Epithelial cell of esophagus (primary cell): ENCODE data around the gene SMARCA1.

Experiments
- DNase-seq: peaks from one replicate; pipeline ENCODE4 v3.0.0; 2010; ENCODE audit warnings: low read depth
- H3K4me3 ChIP-seq: 2 replicates; pipeline ENCODE4 v1.5.1; 2011; ENCODE audit warnings: mild to moderate bottlenecking, low read length, control low read depth
- TF ChIP-seq, protein P1 (sequence below): IDR thresholded peaks from 2 replicates; pipeline ENCODE4 v1.5.1; 2011; ENCODE audit warnings: low read depth, mild to moderate bottlenecking, low read length, control low read depth, inconsistent platforms; ENCODE audit not compliant: insufficient read depth; ENCODE audit errors: missing control alignments

SMARCA1 gene

DNA sequence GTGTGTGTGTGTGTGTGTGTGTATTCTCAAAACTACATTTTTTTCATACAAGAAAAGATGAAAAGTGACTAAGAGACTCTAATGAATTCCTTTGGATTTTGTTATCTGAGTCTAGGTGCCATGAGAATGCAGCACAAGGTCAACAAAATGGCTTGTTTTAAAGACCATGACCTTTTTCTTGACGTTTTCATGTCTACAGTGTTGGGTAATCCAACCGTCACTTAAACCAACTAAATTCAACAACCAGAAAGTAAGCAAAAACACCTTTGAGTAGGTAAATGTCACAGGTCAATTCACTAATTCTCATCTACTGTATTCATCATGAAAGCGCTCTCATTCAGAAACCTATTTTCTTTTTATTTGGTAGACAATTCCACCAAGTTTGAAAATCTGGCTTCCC lies 3.1 kb downstream of the SMARCA1 start:
- H3K4me3 ChIP-seq = no peak overlapping the region
- DNase-seq = no peak
- TF ChIP-seq, protein P1, sequence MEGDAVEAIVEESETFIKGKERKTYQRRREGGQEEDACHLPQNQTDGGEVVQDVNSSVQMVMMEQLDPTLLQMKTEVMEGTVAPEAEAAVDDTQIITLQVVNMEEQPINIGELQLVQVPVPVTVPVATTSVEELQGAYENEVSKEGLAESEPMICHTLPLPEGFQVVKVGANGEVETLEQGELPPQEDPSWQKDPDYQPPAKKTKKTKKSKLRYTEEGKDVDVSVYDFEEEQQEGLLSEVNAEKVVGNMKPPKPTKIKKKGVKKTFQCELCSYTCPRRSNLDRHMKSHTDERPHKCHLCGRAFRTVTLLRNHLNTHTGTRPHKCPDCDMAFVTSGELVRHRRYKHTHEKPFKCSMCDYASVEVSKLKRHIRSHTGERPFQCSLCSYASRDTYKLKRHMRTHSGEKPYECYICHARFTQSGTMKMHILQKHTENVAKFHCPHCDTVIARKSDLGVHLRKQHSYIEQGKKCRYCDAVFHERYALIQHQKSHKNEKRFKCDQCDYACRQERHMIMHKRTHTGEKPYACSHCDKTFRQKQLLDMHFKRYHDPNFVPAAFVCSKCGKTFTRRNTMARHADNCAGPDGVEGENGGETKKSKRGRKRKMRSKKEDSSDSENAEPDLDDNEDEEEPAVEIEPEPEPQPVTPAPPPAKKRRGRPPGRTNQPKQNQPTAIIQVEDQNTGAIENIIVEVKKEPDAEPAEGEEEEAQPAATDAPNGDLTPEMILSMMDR = no peak

DNA sequence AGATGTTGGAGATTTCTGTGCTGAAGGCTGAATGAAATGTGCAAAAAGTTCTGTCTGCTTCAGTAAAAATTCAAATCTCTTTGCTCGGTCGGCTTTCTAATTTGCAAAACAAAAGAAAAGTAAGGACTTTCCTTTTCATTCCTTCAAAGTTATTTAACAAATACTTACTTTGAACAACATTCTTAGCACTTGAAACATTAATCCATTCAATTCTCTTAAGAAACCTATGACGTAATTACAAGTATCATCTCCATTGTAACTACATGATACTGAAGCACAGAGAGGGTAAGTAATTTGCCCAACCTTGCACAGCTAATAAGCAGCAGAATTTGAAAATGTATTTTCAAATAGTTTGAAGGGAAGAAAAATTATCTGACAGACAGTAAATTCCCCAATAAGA lies 6.9 kb downstream of the SMARCA1 start:
- no peak overlapping the region for H3K4me3 ChIP-seq
- TF ChIP-seq, protein P1 = no peak
- no peak for DNase-seq

DNA sequence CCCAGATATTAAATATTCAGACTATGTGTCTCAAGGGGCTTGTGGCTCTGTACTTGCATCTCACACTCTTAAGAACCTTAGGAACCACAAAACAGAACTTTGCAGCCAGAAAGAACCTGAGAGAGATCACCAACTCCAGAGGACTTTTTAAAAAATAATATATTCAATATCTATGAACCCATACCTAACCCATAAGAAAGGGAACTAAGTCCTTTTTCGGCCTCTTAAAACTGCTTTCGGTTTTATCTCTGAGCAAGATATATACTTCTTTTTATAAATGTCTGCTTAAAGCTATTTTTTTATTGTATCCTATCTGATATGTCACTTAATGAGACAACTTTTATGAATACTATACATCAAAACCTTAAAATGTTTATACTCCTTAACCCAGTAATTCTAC lies 10.9 kb downstream of the SMARCA1 start:
- TF ChIP-seq, protein P1 = no peak
- DNase-seq = no peak
- no peak overlapping the region for H3K4me3 ChIP-seq

DNA sequence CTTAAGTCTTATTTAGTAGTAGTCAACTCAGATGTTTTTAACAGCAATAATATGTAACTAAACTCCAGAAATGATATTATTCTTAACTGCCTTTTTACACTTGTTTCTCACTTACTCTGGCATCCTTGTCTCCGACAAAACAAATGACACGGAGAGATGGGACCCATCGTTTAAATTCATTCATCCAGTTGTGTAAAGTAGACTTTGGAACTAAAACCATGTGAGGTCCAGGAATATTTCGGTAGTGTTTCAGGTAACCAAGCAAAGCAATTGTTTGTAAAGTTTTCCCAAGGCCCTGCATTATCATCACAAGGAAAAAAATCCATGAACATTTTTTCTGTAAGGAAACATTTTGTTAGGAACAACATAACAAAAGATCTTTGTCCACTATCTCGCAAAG lies 11.6 kb downstream of the SMARCA1 start:
- TF ChIP-seq, protein P1 = no peak
- H3K4me3 ChIP-seq = no peak overlapping the region
- DNase-seq = no peak

DNA sequence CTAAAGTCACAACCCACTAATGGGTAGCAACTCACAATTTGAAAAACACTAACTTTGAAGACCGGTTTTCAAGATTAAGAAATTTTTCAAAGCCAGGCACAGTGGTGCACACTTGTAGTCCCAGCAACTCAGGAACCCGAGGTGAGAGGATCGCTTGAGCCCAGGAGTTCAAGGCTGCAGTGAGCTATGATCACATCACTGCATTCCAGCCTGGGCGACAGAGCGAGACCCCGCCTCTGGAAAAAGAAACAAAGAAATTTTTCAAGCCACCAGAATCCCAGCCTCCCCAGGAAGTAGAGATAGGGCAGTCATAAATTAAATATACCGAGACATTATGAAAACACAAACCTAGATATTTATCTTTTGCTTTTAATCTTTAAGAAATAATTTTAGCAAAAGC lies 13.0 kb downstream of the SMARCA1 start:
- DNase-seq = no peak
- H3K4me3 ChIP-seq = no peak overlapping the region
- TF ChIP-seq, protein P1 = no peak

DNA sequence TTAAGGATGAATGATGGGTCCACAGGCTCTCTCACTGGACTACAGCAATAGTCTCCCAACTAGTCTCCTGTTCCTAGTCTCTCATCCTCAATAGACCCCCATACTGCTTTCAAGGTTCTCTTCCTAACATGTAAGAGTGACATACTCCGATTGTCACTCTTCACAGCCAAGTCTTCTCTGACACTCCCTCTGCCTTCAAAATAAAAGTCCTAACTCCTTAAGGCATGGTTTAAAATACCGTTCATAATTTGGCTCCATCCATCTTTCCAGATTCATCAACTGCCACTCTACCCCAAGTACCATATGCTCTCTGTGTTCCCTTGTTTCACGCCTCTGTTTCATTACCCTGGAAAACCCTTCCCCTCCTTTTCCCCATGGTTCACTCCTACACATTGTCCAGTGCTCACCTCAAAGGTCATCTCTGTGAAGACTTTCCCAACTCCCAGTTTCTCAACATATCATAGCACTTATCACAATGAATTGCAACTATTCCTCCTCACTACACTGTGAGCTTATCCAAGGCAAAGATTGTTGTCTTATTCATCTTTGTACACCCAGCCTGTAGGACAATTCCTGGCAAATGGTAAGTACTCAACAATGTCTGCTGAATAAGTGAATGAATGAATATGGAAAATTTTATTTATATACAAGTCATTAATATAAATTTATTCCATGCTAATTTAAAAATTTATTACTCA lies 26.0 kb downstream of the SMARCA1 start:
- DNase-seq = no peak
- TF ChIP-seq, protein P1 = no peak
- no peak overlapping the region for H3K4me3 ChIP-seq

DNA sequence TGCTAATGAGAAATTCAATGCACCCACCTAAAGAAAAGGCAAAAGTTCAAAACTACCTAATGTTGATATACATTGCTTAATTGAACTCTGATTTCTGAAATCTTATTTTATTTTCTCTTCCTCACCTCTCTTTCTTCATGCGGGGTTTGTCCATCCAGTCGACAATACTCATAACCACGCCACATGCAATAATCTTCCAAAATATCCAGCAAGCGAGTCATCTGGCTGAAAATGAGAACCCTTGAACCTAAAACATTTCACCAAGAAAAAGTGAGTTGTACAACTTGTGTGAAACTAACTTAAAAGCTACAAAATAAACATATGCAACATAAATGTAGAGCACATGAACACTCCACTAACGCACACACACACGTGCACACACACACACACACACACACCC lies 26.7 kb downstream of the SMARCA1 start:
- no peak for DNase-seq
- no peak overlapping the region for H3K4me3 ChIP-seq
- TF ChIP-seq, protein P1 = no peak
